CD4-positive, alpha-beta T cell treated with Interleukin-17A for 1 hour (primary cell): Measurements from ENCODE around the gene BABAM1.

Source experiments
- DNase-seq: peaks from one replicate; pipeline ENCODE4 v3.0.0-alpha.2; 2020

The BABAM1 gene

DNA sequence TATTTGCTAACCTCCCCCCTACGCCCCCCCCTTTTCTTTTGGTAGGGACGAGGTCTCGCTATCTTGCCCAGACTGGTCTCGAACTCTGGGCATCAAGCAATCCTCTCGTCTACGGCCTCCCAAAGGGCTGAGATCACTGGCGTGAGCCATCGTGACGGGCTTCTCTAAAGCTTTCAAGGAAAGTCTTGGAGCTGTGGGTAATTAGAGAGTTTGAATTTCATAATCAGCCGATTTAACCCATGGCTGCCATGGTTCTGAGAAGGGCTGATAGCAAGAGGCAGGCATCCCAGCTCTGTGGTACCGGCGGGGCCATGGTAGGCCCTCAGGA is 36.7 kb downstream of the BABAM1 start:
- DNase-seq = no peak

DNA sequence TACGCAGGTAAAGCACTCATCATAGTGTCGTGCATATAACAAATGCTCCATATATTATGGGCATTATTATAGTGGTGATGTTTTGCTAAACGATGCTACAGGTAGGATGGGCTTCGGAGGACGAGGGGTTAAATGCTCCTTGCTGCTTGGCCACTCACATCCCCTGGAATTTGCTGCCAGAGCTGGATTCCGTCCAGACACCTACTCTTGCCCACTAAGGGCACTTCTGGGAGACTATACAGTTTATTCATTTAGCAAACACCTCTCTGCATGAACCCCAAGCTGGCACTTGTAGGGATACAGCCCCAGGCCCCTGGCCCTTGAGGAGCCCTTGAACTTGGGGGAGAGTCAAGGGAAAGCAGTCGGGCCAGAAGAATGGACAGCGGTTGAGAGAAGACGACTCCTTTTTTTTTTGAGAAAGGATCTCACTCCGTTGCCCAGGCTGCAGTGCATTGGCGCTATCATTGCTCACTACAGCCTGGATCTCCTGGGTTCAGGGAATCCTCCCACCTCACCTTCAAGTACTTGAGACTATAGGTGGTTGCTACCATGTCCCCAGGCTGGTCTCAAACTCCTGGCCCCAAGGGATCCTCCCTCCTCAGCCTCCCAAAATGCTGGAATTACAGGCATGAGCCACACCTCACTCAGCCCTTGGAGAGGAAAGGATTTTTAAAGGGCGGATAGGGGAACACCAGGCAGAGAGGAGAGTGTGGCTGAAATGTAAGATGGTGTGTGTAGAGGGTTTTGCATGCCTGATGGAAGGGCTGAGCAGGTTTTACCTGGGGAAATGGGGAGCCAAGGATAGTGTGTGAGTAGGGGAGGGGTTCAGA is 37.4 kb downstream of the BABAM1 start:
- no peak for DNase-seq

DNA sequence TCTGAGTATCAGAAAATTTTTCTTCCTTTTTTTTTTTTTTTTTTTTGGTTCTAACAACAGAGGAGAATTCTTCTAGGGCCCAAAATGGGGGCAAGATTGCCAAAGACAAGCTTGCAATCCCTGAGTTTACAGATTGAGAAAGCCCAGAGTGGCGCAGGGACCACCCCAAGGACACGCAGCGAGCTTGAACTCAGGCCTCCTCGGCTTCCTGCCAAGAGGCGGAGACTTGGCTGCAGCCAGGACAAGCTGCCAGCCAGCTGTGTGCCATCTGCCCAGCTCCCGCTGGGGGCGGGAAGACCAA is 37.9 kb downstream of the BABAM1 start:
- no peak for DNase-seq

DNA sequence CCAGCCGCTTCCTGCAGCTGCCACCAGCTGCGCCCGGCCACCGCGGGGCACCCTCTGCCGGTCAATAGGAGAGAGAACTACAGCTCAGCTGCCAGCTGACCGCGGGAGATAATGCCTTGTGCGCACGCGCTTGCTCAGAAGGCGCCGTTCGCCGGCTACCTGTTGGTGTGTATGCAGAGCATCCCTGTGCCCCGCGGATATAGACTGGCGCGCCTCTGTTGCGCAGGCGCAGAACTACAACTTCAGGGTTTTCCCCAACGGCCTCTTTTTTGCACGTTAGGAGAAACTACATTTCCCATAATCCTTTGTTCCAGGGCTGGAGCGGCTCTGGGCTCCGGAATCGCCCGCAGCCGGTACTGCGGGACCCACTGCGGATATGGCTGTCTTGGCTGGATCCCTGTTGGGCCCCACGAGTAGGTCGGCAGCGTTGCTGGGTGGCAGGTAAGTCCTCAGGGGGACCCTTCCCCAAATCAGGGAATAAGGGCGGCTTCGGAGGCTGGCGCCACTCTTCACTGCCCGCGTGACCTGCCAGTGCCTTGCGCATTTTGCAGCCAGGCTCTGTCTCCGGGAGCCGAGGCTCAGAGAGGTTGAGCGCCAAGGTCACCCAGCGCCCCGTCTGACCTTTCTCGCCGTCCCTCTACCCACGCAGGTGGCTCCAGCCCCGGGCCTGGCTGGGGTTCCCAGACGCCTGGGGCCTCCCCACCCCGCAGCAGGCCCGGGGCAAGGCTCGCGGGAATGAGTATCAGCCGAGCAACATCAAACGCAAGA is 38.5 kb downstream of the BABAM1 start, which contains the start of gene MRPL34:
MRPL34 (plus strand) TSS at position 356 of the 768 bp plus-strand sequence; CDS start at position 377, 21 bp downstream.
- peak; percentile 99 for DNase-seq

DNA sequence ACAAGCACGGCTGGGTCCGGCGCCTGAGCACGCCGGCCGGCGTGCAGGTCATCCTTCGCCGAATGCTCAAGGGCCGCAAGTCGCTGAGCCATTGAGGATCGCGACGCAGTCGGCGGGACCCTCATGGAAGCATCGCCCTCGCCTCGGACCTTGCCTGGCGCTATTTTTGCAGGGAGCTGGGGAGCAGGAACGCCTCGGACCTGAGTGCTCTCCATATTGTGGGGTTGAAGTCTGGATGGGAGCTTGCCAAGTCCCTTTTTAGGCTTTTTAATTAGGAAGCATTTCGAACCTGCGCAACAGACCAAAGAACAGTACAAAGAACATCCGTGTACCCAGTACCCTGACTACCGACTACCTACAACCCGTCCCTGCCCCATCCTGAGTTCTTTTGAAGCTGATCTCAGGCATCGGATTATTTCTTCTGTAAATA is 39.1 kb downstream of the BABAM1 start:
- no peak for DNase-seq

DNA sequence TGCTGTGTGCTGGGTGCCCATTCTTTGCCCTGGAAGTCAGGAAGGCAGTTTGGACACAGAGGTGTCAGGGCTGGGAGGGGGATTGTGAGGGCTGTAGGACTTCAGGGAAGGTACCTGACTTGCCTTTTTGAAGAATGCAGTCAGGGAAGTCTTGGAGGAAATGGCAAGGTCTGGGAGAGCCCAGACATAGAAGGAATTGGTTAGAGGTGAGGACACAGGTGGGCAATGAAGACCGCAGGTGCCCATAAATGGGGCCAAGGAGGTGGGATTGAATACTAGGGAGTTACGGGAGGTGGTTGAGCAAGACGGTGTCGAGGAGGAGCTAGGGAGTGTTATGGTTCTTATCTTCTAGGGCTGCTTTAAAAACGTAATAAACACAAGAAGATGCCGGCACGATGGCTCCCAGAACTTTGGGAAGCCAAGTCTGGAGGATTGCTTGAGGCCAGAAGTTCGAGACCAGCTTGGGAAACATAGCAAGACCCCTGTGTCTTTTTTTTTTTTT is 40.7 kb downstream of the BABAM1 start:
- DNase-seq = no peak

DNA sequence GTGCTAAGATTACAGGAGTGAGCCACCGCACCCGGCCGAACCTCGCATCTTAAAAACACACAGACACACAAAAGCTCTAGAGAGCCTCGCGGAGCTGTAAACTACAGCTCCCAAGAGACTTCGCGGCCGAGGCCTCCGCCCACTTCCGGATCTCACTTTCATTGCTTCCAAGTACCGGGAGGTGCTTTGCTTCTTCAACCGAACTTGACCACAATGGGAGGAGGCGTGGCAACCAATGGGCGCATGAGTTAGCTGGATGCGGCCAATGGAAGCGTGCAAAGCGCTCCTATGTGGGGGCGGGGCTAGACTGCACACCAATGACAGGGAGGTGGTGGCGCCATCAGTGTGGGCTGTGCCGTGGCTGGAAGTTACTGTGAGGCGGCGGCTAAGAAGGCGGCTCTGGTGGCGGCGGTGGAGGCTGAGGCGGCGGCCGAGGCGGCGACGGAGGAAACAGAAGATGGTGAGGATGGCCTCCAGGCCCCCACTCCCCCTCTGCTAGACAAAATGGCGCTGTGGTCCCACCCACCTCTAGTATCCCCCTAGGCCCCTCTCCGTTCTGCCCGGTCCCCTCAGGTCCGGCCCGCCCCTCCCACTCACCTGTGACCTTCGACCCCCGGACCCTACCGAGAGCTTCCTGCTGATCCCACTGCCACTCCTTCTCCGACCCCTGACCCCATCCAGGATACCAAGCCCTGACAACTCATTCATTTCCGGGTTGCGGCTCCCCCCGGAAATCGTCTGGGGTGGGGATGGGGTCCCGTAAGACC is 42.1 kb downstream of the BABAM1 start, which contains the start of gene DDA1:
DDA1 (plus strand) TSS at position 366 of the 767 bp plus-strand sequence; CDS start at position 458, 92 bp downstream.
- peak; percentile 100 for DNase-seq

DNA sequence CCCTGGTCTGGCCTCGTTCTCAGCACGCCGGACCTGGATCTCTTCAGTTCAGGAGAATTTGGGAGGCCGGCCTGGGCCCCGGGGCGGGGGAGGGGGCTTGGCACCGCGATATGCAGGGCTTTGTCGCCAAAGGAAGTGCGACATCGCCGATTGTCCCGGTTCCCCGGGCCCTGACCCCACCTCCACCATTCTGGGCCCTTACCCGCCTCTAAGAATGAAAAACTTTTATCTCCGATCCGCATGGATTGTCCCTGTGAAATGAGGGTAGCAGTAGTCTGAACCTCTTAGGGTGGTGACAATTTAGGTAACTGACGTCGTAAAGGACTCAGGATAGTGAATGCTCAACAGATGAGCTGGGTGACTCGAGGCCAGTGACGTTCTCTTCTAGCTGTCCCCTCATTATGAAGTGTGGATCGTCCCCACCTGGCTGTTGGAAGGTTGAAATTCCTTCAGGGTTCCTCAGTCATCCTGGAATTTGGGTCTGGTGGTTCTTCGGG is 42.8 kb downstream of the BABAM1 start:
- DNase-seq = no peak

DNA sequence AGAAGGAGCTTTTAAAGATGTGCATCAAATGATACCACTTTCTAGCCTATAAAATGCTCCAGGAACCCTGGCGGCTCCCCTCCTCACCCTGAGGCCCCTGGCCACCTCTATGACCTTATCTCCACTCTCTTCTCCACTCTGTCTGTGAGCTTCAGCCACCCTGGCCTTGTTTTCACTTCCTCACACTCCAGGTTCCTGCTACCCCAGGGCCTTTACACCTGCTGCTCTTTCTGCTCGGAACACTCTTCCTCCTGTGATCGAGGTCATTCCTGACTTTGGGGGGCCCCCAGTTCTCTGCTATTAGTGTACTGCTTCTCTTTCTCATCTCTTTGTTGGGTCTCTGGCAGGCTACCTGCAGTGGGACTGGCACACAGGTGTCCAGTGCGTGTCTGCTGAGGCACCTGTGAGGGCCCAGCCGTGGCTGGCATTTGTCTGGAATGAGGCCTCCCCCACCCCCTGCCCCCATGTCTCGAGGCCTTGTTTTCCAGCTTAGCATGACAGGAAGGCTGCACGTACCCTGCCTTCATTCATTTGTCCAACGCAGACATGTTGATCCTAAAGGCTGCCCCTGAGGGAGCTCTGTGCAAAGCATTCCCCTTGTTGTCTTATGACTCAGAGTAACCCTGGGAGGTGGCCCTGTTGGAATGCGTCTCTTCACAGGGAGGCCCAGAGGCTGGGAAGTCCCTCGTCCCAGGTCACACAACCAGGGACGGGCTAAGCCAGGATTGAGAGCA is 44.4 kb downstream of the BABAM1 start:
- no peak for DNase-seq

DNA sequence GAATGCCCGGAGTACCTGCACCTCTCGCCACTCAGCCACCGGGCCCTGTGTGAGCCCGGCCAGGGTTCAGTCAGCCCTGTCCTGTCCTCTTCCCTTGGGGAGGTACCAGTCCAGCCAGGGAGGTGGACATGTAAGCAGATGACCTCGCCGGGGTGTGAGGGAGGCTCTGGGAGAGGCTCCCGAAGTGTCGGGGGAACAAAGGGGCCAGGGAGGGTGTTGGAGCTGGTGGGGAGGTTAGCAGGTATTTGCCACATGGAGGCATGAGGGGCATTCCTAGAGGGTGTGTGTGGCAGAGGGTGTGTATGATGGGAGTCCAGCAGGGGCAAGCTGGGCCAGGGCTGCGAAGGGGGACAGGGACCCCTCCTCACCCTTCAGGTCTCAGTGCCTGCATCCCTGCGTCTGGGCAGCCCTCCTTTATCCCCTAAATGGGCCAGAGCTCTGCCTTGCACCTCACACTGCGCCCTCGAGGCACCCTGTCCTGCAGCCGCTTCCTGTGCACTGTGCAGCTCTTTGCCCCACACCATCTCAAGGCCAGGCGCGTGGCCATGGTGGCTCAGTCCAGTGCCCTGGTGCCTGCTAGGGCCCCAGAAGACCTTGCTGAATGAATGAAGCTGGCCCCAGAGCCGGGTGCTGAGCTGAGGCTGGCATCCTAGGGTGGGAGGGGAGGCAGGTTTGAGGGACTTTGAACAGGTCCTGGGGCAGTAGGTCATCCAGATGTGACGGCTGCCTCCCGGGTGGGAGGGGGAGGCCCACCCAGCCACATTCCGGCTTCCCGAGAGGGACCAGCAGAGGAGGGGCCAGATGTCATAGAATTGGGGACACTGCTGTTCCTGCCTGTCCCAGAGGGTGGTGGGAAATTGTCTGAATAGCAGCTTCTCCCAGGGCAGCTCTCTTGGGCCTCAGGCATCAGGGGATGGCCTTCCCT is 45.2 kb downstream of the BABAM1 start:
- DNase-seq = no peak

DNA sequence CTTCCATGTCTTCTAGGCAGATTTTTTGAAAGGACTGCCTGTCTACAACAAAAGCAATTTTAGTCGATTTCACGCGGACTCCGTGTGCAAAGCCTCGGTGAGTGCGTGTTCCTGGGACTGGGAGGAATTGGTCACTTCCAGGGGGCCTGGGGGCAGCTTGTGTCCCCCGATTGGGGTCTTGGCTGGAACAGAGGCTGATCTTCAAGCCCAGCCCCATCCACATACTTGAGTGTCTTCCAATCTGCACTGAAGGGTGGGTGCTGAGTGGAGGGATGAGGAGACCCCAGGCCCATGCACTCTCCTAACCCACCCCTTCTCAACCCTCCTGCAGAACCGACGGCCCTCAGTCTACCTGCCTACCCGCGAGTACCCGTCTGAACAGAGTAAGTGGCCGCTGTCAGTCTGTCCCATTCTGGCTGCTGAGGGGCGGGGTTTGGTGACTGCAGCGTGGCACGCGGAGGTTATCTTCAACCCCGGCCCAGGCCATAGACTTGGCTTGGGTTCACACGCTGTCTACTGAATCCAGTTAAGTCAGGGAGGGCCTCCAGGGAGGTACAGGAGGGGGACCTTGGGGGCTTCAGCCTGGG is 46.9 kb downstream of the BABAM1 start:
- no peak for DNase-seq

DNA sequence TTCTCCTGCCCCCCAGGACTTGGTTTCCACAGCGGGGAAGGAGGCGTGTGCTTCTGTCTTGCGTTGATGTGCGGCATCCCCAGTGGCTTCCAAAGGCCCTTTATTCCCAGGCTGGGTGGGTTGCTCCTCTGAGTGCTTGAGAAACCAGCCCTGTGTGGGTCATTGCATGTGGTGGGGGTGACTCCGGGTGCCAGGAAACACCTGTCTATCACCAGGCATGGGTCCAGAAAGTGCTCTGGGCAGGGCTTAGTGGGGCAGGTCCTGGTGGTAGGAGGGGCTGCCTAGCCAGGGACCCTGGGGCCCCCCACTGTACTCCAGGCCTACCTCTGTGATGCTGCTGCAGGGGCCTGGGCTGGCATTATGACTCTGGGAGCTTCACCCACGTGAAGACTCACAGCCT is 51.7 kb downstream of the BABAM1 start:
- no peak for DNase-seq

DNA sequence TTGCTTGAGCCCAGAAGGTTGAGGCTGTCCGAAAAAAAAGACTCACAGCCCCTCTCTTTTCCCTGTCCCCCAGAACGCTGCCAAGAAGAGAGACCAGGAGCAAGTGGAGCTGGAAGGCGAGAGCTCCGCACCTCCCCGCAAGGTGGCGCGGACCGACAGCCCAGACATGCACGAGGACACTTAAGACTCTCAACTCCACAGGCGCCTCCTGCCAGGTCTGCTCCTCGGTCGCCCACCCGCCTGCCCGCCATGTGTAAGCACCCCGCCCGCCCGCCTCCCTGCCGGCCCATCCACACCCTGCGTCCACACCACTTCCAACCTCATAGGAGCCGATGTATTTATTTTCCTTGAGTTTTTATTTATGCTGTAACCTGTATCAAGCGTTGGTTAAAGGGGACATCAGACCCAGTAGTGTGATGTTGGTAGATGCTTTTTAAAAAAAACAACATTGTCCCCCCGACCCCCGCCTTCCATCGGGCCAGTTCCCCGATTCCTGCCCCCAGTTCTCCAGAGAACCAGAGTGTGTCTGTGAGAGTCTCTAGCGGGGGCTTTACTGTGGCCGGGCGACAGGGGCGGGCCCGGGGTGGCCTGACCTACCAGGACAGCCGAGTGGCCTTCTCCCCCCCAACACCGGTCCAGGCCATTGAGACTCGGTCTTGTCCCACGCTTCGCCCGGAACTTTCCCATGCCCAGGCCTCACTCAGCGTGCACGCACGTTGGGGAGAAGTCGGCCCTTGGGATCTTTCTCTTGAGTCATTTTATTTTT is 52.4 kb downstream of the BABAM1 start:
- DNase-seq = no peak

DNA sequence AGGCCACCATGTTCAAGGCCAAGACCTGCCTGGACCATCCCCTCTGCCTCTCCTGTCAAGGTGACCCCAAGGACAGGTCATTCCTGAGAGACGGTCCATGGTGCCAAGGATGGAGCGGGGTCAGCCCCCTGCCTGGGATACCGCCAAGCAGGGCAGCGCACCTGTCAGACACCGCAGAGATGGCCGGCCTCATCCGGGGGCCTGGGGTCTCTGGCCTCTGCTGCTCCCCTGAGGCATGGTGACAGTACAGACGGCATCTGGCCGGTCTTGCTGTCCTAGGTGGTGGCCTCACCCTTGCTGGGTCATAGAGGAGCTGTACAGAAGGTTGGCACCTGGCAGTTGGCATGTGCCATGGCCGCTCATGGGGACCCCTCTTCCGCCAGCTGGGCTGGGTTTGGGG is 53.2 kb downstream of the BABAM1 start:
- DNase-seq = no peak

DNA sequence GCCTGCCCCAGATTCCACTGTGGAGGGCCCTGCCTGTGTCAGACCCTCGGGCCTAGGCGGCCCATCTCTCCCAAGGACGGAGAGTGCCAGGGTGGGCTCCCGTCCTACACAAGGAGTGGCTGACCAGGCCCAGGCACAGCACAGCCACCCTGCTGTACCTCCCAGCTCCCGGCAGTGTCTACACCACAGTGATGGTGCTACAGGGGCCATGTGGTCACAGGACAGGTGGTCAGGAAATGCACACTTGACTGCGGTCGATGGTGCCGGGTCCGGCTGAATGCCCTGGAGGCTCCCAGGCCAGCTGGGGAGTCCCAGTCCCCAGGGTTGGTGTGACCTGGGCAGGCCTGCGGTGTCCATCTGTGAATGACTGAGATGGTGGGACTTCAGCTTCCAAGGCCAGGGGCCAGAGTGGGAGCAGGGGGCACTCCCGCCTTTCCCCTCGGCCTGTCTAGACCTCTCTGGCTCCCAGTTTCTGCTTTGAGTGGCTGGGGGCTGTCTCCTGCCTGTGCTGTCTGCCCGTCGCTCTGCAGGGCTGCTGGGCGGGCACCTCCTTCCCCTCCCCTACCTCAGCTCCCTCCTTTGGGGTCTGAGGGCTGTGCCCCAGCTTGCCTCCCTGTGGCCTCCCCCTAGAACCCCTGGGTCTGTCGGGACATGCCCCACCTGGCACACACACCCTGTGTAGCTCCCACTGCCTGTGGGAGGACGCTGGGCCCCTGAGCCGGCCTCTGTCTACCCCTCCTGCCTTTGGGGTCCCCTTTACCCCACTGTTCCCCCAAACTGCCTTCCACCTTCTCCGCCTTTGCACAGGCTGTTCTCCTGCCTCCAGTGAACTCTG is 54.6 kb downstream of the BABAM1 start:
- no peak for DNase-seq

DNA sequence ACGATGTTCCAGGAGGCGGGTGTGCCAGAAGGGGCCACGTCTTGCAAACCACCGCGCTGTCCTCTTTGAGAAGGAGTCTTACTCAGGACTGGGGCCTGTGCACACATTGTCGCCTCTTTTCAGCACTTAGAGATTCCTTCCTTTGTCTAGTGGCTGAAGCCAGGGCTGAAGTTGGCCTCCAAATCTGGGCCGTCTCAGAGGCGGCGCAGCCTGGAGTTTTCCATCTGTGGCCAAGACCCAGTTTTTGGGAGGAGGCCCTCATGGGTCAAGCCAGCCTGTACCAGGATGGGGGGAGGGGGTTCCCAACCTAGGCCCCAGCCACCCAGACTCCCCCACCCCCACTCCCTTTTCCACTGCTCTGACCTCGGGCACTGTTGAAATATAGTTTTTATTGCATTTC is 55.6 kb downstream of the BABAM1 start:
- no peak for DNase-seq

DNA sequence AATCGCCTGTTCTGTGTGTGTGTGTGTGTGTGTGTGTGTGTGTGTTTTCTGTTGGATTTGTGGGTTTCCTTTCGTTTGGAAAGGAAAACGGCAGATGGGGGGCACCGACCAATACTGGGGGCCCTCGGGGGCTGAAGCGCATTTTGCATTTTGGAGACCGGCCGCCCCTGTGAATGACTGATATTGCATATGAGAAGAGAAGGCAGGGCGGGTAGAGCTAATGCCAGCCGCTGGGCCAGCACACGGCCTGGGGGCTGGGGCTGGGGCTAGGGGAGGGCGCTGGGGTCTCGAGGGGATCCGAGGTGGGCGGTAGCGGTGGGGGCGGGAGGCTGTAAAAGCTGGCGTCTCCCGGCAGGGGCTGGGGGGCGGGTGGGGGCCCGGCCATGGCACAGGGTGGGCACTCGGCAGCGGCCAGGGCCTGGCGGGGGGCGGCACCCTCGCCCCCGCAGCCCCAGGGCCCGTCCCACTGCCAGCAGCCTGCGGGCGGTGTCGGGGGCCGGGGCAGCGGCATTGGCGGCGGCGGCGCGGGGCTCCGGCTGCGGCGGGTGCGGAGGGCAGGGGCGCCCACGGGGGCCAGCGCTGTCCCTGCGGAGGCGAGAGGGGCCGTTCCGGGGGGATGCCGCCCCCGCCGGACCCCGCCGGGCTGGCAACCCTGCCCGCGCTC is 56.2 kb downstream of the BABAM1 start:
- no peak for DNase-seq

DNA sequence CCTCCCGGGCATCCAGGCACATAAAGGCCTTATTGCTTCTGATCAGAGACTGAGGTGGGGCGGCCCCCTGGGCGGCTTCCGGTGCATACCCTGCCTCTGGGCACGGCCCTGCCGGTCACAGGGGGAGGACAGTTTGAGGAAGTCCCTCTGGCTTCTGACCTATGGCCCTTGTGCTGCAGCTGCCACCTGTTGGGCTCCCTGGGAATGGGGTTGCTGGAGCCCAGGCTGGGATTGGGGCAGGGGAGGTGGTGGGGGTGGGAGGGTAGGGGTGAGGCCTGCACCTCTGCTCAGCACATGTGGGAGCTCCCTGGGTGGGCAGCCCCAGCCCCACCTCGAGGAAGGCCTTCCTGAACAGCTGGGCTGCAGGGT is 56.7 kb downstream of the BABAM1 start:
- no peak for DNase-seq
